22Rv1 (cell line): ENCODE measurements around the gene C3orf20.

ENCODE experiments used
- H3K27ac ChIP-seq: fragments of 450-650 bp; 2 replicates; pipeline ENCODE4 v1.5.1; 2017
- ZFX ChIP-seq: fragments of 450-650 bp; IDR thresholded peaks from 2 replicates; pipeline ENCODE4 v1.6.1; 2017; ENCODE audit warnings: antibody characterized with exemption, borderline replicate concordance
- TF ChIP-seq, protein P1 (sequence below): fragments of 450-650 bp; IDR thresholded peaks from 2 replicates; pipeline ENCODE4 v1.5.1; 2017; ENCODE audit warnings: mild to moderate bottlenecking

C3orf20 gene

DNA sequence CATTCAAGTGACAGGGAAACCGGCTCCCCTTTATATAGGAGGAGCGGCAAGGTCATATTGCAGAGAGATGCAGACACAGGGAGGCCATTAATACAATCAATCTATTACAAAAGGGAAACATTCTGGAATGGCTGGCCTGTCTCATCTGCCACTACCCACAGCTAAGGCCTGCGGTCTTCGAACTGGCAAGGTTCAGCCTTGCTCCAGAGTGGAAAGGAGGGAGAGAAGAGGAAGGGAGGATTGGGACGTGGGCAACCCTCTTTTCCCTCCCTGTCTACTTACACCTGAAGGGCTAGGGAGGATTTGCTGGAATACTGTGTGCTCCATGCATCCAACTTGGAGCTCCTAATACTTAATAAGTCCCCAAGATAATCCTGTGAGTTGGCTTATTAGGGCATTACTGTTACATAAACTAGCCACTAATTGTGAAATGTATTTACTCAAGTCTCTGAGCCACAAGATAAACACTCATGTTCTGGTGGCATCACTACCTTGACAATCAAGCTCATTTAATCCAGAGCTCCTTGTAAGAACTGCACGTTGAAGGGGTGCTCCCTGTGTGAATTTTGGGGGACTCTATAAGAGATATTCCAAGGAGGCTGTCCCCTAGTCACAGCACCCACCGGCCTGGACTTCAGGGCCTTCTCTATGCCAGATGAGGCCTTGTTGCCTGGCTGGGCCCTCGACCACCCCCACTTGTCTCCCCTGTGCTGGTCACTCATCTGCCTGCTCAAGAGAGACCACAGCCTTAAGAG, 43.1 kb upstream of the C3orf20 start:
- TF ChIP-seq, protein P1, sequence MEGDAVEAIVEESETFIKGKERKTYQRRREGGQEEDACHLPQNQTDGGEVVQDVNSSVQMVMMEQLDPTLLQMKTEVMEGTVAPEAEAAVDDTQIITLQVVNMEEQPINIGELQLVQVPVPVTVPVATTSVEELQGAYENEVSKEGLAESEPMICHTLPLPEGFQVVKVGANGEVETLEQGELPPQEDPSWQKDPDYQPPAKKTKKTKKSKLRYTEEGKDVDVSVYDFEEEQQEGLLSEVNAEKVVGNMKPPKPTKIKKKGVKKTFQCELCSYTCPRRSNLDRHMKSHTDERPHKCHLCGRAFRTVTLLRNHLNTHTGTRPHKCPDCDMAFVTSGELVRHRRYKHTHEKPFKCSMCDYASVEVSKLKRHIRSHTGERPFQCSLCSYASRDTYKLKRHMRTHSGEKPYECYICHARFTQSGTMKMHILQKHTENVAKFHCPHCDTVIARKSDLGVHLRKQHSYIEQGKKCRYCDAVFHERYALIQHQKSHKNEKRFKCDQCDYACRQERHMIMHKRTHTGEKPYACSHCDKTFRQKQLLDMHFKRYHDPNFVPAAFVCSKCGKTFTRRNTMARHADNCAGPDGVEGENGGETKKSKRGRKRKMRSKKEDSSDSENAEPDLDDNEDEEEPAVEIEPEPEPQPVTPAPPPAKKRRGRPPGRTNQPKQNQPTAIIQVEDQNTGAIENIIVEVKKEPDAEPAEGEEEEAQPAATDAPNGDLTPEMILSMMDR: no peak
- no peak for TF ChIP-seq ZFX
- no peak overlapping the region for H3K27ac ChIP-seq

DNA sequence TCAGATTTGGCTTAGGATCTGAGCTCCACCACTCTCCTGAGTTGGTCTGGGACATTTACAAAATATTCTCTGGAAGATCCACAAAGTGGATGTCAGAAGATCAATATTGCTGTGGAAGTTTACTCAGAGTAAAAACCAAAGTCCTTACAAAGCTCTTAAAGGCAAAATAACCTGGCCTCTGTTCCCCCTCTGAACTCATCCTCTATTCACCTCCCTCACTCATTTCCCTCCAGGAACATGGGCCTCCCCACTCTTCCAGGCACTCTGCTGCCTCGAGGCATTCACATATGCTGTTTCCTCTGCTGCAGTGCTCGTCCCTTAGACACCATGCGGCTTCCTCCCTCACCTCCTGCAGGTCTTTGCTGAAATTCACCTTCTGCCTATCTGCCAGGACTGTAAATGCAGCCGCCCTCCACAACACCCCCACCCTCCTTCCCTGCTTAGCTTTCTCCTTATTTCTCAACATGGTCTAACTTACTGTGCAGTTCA, 42.5 kb upstream of the C3orf20 start:
- TF ChIP-seq, protein P1: no peak
- TF ChIP-seq ZFX: no peak
- H3K27ac ChIP-seq: no peak overlapping the region

DNA sequence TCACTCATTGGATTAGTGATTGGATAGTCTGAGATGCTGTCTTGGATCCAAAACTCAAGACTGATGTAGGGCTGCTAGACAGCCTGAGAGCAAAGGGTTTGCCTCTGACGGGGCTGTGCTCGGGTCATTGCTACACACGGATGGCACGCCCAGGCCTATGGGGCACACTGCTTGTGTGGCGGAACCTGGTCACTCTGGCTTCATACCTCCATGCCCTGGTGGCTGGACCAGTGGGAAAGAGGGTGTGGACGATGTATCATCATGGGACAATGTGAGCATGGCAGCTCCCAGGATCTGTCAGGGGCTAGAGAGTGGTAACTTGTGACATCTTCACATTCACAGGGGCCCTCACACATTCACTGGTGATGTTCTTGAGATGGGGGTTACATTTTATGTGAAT, 41.5 kb upstream of the C3orf20 start:
- no peak for TF ChIP-seq ZFX
- TF ChIP-seq, protein P1: no peak
- no peak overlapping the region for H3K27ac ChIP-seq

DNA sequence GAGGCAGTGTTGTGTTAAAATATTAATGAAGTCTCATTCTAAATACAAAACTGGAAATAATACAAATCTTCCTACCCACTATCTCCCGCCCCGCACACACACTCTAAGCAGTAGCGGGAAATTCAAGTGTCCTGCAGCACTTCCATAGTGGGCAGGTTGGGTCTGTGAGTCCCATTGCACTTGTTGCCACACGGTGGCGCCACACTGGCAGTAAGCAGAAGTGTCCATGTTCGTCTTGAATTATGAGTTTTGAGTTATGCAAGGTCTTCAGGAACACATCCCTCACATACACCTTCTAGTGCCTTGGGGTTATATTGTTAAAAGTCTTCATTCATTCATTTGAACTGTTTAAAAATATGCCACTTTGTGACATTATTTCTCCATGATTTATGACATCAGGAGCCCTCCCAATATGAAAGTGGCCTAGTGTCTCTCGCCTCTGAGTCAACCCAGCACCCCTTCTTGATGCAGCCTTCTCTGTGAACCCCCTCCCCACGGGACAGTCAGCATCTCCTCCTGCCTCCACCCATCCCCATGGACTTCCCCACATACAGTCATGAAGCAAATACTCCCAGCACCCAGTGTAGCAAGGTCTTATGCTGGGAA, 41.0 kb upstream of the C3orf20 start:
- H3K27ac ChIP-seq: no peak overlapping the region
- TF ChIP-seq, protein P1: peak; percentile 90
- TF ChIP-seq ZFX: no peak

DNA sequence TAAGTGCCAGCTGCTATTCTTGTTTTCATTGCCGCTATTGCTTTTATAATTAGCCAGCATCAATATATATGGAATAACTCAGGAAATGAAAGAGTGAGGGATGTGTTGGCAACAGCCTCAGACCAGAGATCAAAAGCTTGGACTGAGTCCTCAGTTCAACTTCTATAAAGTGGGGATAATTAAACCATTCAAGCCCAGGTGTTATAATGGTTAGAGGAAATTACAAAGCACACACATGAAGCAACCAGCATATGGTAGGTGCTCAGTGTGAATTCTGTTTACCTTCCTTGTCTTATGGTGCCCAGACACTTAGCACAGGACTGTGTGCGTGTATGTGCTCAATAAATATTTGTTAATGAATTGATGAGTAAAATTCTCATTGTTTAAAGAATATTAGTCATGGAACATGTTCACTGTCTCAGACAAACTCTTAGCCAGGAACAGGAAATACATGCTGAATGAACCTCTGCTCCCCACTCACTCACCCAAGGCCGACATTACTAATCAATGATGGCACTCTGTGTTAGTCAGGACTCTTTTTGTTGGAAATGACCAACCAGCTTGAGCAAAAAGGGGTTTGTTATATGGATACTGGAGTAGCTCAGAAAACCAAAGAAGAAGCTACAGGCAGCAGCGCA, 40.1 kb upstream of the C3orf20 start:
- no peak overlapping the region for H3K27ac ChIP-seq

DNA sequence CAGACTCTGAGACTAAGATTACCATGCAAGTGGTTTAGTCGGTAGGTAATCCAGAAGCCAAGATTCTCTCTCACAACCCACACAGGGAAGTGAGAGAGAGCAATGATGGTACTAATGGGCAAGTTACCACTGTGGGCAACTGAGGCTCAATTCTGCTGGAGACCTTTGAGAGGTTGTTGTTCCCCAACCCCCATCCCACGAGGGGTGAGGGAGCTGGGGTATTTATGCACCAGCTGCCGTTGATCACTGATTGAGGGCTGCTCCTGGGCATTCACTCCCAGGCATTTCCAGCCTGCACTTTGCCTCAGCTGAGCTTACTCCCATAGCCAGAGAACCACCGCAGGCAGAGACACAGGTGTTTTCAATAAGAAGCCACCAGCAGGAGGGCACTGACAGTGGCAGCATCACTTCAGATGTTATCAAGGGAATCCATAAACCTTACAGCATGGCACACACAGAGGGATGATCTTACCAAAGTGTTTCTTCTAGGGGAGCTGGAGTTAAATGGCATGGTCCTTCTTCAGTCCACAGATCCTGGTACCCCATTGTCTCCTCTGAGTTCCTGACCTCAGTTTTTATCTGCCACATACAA, 38.3 kb upstream of the C3orf20 start:
- no peak for TF ChIP-seq ZFX
- TF ChIP-seq, protein P1: no peak
- no peak overlapping the region for H3K27ac ChIP-seq

More for the DNA sequence above, 40.1 kb upstream of the C3orf20 start:
- TF ChIP-seq, protein P1: no peak
- no peak for TF ChIP-seq ZFX
